Measurements from ENCODE around the gene THRA. TPM values are rescaled to one million over a fixed set of nuclear protein-coding genes. Genes with fewer than 3 reads are reported as not detected.
A peak's percentile ranks its signal among the peaks of the same experiment; 100 is the strongest.

THRA gene
- total and polyA plus RNA-seq, 9 of the 15 experiments (the other 6 are each of a cell fraction or from before 2014, with no cell fraction given): 0.34 to 23.4 (median 12.7) TPM

DNA sequence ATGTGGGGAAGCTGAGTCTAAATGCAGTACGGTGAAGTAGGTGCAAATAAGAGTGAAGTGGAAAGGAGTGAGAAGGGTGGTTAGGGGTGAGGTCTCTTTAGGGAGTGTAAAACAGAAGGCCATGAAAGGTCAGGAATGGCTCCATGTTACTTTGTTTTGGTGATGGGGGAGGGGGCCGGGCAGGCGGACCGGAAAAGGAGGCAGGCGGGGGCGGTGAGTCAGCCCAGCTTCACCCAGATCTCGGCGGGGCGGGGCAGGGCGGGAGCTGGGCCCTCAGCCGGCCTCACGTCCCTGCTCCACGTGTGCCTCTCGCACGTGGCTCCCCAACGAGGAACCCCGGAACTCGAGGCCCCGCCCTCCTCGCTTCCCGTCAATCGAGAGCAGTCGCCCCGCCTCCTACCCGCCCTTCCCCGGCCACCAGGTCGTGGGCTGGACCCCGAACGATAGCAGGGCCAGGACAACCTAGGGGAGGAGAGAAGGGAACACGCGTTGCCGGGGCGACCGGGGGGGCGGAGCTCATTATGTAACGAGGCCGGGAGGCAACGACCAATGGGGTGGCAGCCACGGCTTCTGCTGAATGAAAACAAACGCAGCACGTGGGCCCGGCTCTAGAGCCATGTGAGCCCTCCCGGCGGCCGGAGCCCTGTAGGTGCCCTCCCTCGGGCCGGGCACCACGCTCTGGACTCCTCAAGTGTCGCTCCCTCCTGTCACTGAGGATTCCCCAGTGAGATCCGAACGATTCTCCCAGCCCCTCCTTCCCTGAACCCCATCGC, 36.3 kb downstream of the THRA start:
- Histone ChIP-seq H2AFZ (ENCODE audit: low read depth, low read length) (peak overlapping the region; percentile 93), H3K4me3 (peak overlapping the region; percentile 53), H3K9ac (ENCODE audit: insufficient read depth in 1 of 2, low read depth in 2 of 2, low read length in 2 of 2) (peak overlapping the region; percentile 90 to 95), H3K36me3 (ENCODE audit: control insufficient read depth, insufficient read depth, low read length) (peaks cover 47% of the 10 kb centered on the region; the same call in 2 of the 3 replicates), H3K4me2 (ENCODE audit: insufficient read depth, low read length) (peak overlapping the region; percentile 96), H3K27me3 (ENCODE audit: control insufficient read depth in 2 of 2, insufficient read depth in 2 of 2, low read length in 2 of 2) (no peaks in the 10 kb centered on the region), H3K27ac (ENCODE audit: extremely low read depth, low read depth, low read length) (peak overlapping the region; percentile 100), H3K79me2 (ENCODE audit: control insufficient read depth, insufficient read depth, low read length) (peaks cover 28% of the 10 kb centered on the region), H3K4me1 (replicated peaks in 1 of 2; ENCODE audit: control insufficient read depth in 2 of 2, insufficient read depth in 2 of 2, low read length in 2 of 2) (peaks cover 45 to 51% of the 10 kb centered on the region in 2 experiments), H4K20me1 (replicated peaks; ENCODE audit: control insufficient read depth, insufficient read depth, low read length) (no peaks in the 10 kb centered on the region), H3K9me1 (ENCODE audit: control insufficient read depth, insufficient read depth, low read length) (peaks cover 4% of the 10 kb centered on the region), H3K9me3 (replicated peaks; ENCODE audit: control insufficient read depth, insufficient read depth, low read depth, low read length) (no peaks in the 10 kb centered on the region)
- peak; percentile 90 for ATAC-seq
- FAIRE-seq: peak; percentile 94
- ChIA-PET CTCF (ENCODE audit: low intra/inter-chr PET ratio) (interaction anchor here (0.7 kb wide), 1 partner anchor 22 kb away, joined by 3 read pairs; no protein-coding TSS in a partner anchor), POLR2A (interaction anchor here (0.6 to 5.6 kb wide), 14 partner anchors 9 to 646 kb away, joined by 3 to 66 read pairs (median 5); partner anchors contain the start of genes CSF3 and MED24)
- in situ Hi-C loops (cut with MboI): no loop called here
- peak; percentile 97 to 100 (median 98) for DNase-seq (ENCODE audit: extremely low read depth in 1 of 4, low spot score in 3 of 4)
- under 1% methylated on average over 28 of the region's 52 CpGs for WGBS (ENCODE audit: insufficient coverage, low coverage, missing lambda C conversion rate)
- intact Hi-C loops (cut with micrococcal nuclease): no loop called here
- BruUV-seq (replicated peaks): no TSS peak
- TF ChIP-seq MTA3 (IDR thresholded peaks at IDR 0.05; ENCODE audit: borderline replicate concordance): no peak; the same call in 1 of the 2 replicates
- 0 out of 2 replicates have a peak, but pooled peaks have one; percentile 7 for TF ChIP-seq PHF8 (IDR thresholded peaks at IDR 0.05; ENCODE audit: borderline replicate concordance, low read length)
- no peak for TF ChIP-seq CHD1 (IDR thresholded peaks at IDR 0.05; ENCODE audit: low read length)
- TF ChIP-seq, protein P1, sequence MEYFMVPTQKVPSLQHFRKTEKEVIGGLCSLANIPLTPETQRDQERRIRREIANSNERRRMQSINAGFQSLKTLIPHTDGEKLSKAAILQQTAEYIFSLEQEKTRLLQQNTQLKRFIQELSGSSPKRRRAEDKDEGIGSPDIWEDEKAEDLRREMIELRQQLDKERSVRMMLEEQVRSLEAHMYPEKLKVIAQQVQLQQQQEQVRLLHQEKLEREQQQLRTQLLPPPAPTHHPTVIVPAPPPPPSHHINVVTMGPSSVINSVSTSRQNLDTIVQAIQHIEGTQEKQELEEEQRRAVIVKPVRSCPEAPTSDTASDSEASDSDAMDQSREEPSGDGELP (CRISPR knock-in tag; IDR thresholded peaks at IDR 0.05; ENCODE audit: borderline replicate concordance): peak; percentile 91
- TF ChIP-seq ZNF57 (CRISPR knock-in tag; IDR thresholded peaks at IDR 0.05): no peak
- TF ChIP-seq MCM7 (IDR thresholded peaks at IDR 0.05): no peak
- no peak for TF ChIP-seq ZFP30 (CRISPR knock-in tag; IDR thresholded peaks at IDR 0.05; ENCODE audit: borderline replicate concordance)
- no peak for TF ChIP-seq TEAD1 (CRISPR knock-in tag; IDR thresholded peaks at IDR 0.05)
- no peak for TF ChIP-seq DDX20 (tag; IDR thresholded peaks at IDR 0.05; ENCODE audit: low read depth)
- TF ChIP-seq HNRNPH1 (optimal IDR thresholded peaks at IDR 0.05; ENCODE audit: low read depth, low read length): no peak
- TF ChIP-seq RUNX1 (IDR thresholded peaks at IDR 0.05; ENCODE audit: low read depth): no peak
- TF ChIP-seq ZKSCAN3 (CRISPR knock-in tag; IDR thresholded peaks at IDR 0.05): no peak
- TF ChIP-seq ETS2 (tag; IDR thresholded peaks at IDR 0.05; ENCODE audit: borderline replicate concordance, poor library complexity, severe bottlenecking): no peak
- no peak for TF ChIP-seq KDM1A (IDR thresholded peaks at IDR 0.05)
- TF ChIP-seq, protein P2, sequence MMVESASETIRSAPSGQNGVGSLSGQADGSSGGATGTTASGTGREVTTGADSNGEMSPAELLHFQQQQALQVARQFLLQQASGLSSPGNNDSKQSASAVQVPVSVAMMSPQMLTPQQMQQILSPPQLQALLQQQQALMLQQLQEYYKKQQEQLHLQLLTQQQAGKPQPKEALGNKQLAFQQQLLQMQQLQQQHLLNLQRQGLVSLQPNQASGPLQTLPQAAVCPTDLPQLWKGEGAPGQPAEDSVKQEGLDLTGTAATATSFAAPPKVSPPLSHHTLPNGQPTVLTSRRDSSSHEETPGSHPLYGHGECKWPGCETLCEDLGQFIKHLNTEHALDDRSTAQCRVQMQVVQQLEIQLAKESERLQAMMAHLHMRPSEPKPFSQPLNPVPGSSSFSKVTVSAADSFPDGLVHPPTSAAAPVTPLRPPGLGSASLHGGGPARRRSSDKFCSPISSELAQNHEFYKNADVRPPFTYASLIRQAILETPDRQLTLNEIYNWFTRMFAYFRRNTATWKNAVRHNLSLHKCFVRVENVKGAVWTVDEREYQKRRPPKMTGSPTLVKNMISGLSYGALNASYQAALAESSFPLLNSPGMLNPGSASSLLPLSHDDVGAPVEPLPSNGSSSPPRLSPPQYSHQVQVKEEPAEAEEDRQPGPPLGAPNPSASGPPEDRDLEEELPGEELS (CRISPR knock-in tag; IDR thresholded peaks at IDR 0.05; ENCODE audit: borderline replicate concordance): no peak
- no peak for TF ChIP-seq MEF2A (IDR thresholded peaks at IDR 0.05; ENCODE audit: control insufficient read depth, low read depth, low read length)
- TF ChIP-seq FOXJ3 (CRISPR knock-in tag; IDR thresholded peaks at IDR 0.05): no peak
- 0 out of 2 replicates have a peak, but pooled peaks have one; percentile 48 for TF ChIP-seq ZBTB7A (IDR thresholded peaks at IDR 0.05; ENCODE audit: borderline replicate concordance, control insufficient read depth, low read depth, low read length)

Measured in K562 (cell line).